HG03575 (cell line): ENCODE results near the gene ARL4A.
"Not testable (repeated sequence)": the region's sequence is repeated elsewhere in the genome, so short reads cannot be mapped to it uniquely, and the experiment has no call there.

Source experiments
- ATAC-seq: cut with Tn5 transposase; IDR thresholded peaks from one replicate; pipeline ENCODE4 v1.9.1; 2021; ENCODE audit not compliant: unreplicated experiment, insufficient number of reproducible peaks, low FRiP score; ENCODE audit errors: extremely low read depth

The ARL4A gene, protein sequence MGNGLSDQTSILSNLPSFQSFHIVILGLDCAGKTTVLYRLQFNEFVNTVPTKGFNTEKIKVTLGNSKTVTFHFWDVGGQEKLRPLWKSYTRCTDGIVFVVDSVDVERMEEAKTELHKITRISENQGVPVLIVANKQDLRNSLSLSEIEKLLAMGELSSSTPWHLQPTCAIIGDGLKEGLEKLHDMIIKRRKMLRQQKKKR

DNA sequence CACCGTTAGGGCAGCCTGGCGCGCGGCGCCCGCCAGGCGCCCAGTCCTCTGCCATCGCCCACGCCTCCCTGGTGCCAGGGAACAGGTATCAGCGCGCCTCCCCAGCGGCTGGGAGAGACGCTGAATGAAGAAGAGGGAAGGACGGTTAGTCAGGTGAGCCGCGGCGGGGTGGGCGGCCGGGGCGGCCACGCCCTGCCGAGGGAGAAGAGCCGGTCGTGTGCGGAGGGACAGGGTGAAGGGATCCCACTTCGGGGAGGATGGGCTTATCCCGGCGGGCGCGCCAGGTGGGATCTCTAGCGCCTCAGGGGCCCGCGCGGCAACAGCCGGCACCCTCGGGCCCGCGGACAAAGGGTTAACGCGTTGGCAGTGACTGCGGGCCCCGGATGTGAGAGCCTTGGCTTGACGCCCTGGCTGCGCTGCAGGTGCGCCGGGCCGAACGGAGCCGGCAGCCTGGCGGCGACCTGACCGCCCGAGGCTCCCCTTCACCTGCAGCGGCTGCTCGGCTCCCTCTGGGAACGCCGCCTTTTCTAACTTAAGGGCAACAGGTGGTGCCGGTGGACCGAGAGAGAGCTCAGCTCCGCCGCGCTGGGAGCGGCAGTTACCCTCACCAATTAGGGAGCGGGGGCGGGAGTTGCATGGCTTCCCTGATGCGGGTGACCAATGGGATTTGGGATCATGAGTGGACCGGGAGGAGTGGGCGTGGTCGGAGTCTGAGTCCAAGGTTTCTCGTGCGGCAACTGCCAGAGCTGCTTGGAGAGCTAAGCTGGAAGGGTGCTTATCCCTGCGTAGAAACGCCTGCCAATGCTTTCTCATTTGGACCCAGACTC is at the start of gene ARL4A:
TSS of gene ARL4A (plus strand) at position 743 of the 827 bp plus-strand sequence. CDS start 622 bp downstream, outside the sequence.
- peak; percentile 71 for ATAC-seq

DNA sequence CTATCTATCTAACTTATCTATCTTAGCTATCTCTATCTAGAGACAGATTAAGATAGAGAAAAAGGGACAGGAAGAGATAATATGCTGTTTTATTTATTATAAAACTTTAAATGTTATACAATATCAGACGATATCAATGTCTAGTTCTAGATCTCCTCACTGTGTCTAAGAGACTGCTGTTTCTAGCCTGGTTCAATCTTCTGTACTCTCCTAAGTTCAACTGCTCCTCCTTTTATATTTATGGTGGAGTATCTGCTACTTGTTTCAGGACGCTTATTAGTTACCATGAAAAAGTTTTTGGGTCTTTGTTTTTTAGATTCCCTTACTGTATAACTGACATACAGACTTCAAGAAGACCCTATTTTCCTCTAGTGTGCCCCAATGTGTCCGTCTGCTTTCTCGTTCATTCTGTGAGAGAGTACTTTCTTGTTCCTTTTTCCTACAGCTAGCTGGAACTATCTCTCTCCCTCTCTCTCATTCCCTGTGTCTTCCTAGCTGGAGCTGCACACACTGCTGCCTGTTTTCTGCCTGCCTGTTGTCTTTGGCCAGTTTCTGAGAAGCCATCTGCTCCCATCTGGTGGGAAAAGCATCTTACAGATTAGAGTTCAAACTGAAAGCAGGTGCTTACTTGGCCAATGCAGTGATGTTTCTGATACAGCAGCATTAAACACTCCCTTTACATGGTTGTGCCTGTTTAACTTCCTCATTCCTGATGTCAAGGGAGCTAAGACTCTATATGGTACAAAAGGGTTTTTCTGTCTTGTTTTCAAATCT is 49.4 kb upstream of the ARL4A start:
- ATAC-seq, result no peak

- ATAC-seq, result no peak
Observed at GRCh38 chr7:12638851-12639456, 48.5 kb upstream of the ARL4A start.

- no peak for ATAC-seq
Observed at GRCh38 chr7:12640299-12641096, 46.9 kb upstream of the ARL4A start.

DNA sequence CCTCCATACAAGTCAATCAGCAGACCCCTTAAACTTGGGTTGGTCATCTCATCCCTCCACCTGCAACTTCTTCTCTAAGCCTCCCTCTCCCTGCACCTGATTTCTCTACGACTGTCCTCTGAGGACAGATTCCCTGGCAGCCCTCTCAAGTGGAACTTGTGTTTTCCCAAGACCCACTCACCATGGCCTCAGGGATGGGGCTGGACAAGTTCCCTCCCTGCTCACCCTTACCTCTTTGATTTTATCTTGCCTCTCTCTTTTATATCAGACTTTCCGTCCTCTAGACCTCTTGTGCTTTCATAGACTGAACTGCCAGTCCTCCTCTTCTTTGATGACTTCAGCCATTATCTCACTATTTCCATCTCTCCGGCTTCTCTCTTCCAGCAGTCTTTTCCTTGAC is 46.2 kb upstream of the ARL4A start:
- no peak for ATAC-seq

- ATAC-seq, result no peak
Observed at GRCh38 chr7:12642508-12642907, 44.9 kb upstream of the ARL4A start.

GRCh38 chr7:12643001-12643643 is 44.3 kb upstream of the ARL4A start:
- ATAC-seq, result no peak

- no peak for ATAC-seq
Observed at GRCh38 chr7:12643644-12644043, 43.8 kb upstream of the ARL4A start.

DNA sequence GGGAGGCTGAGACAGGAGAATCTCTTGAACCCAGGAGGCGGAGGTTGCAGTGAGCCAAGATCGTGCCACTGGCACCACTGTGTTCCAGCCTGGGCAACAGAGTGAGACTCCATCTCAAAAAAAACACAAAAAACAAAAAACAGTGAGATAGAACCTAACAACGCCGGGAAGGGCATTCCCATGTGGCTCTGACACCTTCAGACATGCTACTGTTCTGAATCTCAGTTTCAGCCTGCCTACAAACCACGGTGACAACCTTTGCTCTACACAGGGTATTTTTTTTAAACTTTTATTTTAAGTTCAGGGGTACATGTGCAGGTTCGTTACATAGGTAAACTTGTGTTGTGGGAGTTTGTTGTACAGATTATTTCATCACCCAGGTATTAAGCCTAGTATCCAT is 42.2 kb upstream of the ARL4A start:
- ATAC-seq, result not testable (repeated sequence)

- no peak for ATAC-seq
Observed at GRCh38 chr7:12646139-12646538, 41.3 kb upstream of the ARL4A start.

DNA sequence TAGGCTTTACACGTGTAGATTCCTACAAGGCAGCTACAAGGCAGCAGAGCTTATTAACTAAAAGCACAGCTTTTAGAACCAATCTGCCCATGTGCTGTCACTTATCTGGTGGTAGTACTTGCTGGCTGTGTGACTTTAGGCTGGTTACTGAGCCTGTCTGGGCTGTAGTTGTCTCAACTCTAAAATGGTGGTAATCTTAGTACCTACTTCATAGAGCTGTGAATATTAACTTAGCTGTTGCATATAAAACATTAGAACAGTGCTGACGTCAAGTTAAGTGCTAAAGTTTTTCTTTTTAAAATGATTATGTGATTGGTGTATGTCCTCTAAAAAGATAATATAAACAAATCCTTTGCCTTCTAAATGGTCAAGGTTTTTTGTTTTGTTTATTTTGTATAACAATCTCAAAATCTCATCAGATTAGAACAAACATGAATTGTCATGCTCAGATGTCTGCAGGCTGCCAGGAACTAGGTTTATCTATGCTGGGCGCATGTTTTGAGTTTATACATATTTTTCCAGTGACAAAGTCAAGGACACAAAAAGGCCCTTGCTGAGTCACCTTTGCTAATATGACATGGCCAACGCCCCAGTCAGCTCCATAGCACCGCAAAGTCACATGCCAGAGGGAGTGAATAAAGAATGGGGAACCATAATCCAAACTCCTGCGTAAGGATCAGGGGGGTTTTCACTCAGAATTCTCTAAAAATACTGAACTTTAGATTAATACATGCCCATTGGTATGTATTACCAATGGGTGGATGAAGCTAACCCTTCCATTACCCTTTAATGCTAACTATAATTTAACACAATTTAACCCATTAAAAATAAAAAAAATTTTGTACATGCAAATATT is 39.8 kb upstream of the ARL4A start:
- ATAC-seq, result no peak

DNA sequence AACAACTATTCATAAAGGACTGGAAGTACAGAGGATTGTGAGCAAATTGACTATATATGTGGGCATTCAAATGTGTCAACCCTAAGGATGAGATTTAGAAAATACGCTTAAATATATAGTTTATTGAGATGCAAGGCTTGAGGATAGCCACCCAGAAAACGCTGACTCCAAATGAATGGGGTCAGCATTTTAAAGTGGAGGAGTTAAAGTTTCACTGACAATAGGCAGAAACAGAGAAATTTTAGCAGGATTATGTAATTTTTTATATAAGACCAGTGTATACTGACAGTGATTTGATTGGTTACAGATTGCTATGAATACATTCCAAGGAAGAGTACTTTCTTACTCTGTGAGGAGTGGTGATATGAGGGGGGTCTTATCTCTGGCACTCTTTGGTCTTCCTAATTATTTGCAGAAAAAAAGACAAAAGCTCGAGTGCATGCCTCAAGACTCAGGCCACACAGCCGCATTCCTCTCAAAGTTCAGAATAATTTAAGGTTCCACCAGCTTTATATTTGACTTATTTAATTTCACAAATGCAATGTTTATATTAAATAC is 38.6 kb upstream of the ARL4A start:
- no peak for ATAC-seq

GRCh38 chr7:12649348-12649747 is 38.1 kb upstream of the ARL4A start:
- ATAC-seq, result no peak

DNA sequence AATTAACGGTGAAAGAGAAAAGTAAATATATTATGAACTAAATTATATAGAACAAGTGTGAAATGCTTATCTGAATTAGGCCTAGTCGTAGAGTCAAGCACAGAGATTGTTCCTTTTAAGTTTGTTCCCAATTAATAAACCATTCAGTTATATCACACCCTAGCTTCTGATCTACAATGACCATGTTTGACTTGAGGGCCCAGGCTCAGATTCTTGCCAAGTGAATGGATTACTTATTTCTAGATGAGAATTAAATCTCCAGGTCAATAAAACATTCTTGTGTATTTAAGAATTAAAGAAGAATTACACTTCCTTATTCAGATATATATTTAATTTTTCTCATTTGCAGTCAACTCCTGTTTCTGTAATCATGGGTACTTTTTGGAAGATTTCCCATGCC is 37.4 kb upstream of the ARL4A start:
- ATAC-seq, result no peak

- no peak for ATAC-seq
Observed at GRCh38 chr7:12653110-12653509, 34.3 kb upstream of the ARL4A start.

- ATAC-seq, result no peak
Observed at GRCh38 chr7:12653518-12653917, 33.9 kb upstream of the ARL4A start.

DNA sequence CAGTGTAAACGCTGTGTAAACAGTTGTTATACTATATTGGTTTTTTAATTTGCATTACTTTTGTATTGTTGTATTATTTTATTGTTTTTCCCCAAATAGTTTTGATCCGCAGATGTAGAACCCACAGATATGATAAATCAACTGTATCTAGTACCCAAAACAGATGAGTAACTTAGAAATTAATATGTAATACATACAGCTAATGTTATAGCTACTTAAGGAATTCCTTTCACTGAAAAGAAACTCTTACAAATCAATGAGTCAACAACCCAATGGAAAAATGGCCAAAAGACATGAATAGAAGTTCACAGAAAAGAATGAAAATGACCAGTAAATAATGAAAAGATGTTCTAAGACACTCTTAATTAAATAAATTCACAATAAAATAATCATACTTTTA is 32.3 kb upstream of the ARL4A start:
- ATAC-seq, result no peak
